IMR-90 (cell line): ENCODE measurements around the gene UNKL.

Experiments used
- CEBPB ChIP-seq: IDR thresholded peaks from 2 replicates; pipeline ENCODE4 v1.6.1; 2012; ENCODE audit warnings: low read depth, low read length, improper control_type of control experiment
- CHD1 ChIP-seq: IDR thresholded peaks from 2 replicates; pipeline ENCODE4 v1.6.1; 2012; ENCODE audit warnings: low read depth, low read length, improper control_type of control experiment
- FOS ChIP-seq: fragments of 150-350 bp; IDR thresholded peaks from 2 replicates; pipeline ENCODE4 v1.6.1; 2016; ENCODE audit warnings: low read depth, low read length
- MAZ ChIP-seq: IDR thresholded peaks from 2 replicates; pipeline ENCODE4 v1.6.1; 2012; ENCODE audit warnings: low read depth, mild to moderate bottlenecking, low read length, improper control_type of control experiment, moderate library complexity, borderline replicate concordance
- MXI1 ChIP-seq: IDR thresholded peaks from 2 replicates; pipeline ENCODE4 v1.6.1; 2012; ENCODE audit warnings: low read depth, mild to moderate bottlenecking, low read length, moderate library complexity, borderline replicate concordance
- POLR2A ChIP-seq: IDR thresholded peaks from 2 replicates; pipeline ENCODE4 v1.6.1; 2012; ENCODE audit warnings: mild to moderate bottlenecking, low read depth, low read length
- RAD21 ChIP-seq: IDR thresholded peaks from 2 replicates; pipeline ENCODE4 v1.6.1; 2012; ENCODE audit warnings: low read length, improper control_type of control experiment
- RFX5 ChIP-seq: IDR thresholded peaks from 2 replicates; pipeline ENCODE4 v1.8.0; 2012; ENCODE audit warnings: low read depth, mild to moderate bottlenecking, low read length, moderate library complexity
- SMC3 ChIP-seq: fragments of 150-350 bp; IDR thresholded peaks from 2 replicates; pipeline ENCODE4 v1.6.1; 2016; ENCODE audit warnings: low read depth, mild to moderate bottlenecking, antibody characterized with exemption, low read length, moderate library complexity
- TF ChIP-seq, protein P1 (sequence below): conservative IDR thresholded peaks from 2 replicates; pipeline ENCODE4 v1.5.1; 2012; ENCODE audit warnings: mild to moderate bottlenecking, low read depth, low read length, improper control_type of control experiment

DNA sequence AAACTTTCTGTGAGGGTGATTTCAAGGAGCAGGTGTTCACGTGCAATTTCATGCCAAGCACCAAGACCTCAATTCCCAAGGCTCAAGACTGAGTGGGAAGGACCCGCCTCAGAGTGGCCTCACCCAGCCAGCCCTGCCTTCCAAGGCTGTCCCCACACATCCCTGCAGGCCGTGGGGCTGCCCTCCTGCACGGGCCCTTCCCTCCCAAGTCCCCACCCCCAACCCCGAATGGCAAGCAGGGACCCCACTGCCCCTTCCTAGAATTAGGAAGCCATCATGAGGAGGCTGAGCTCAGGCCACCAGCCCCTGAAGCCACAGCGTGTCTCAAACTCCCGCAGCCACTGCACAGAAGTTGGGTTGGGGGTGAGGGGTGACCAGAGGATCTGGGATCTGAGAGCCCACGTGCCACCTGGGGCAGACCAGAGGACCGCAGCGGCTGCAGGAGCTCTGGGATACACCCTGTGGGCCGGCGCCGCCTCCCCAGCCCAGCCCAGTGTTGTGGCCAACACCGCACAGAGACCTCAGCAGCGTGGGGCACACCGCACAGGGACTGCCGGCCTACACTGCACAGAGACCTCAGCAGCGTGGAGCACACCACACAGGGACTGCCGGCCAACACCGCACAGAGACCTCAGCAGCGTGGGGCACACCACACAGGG lies 42.1 kb downstream of the UNKL start:
- TF ChIP-seq, protein P1, sequence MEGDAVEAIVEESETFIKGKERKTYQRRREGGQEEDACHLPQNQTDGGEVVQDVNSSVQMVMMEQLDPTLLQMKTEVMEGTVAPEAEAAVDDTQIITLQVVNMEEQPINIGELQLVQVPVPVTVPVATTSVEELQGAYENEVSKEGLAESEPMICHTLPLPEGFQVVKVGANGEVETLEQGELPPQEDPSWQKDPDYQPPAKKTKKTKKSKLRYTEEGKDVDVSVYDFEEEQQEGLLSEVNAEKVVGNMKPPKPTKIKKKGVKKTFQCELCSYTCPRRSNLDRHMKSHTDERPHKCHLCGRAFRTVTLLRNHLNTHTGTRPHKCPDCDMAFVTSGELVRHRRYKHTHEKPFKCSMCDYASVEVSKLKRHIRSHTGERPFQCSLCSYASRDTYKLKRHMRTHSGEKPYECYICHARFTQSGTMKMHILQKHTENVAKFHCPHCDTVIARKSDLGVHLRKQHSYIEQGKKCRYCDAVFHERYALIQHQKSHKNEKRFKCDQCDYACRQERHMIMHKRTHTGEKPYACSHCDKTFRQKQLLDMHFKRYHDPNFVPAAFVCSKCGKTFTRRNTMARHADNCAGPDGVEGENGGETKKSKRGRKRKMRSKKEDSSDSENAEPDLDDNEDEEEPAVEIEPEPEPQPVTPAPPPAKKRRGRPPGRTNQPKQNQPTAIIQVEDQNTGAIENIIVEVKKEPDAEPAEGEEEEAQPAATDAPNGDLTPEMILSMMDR: no peak
- no peak for TF ChIP-seq POLR2A
- TF ChIP-seq FOS: no peak
- no peak for TF ChIP-seq CHD1
- TF ChIP-seq MAZ: no peak
- no peak for TF ChIP-seq CEBPB
- TF ChIP-seq RFX5: no peak
- TF ChIP-seq MXI1: no peak
- TF ChIP-seq SMC3: no peak
- TF ChIP-seq RAD21: no peak
